Suppressor macrophage treated with lipopolysaccharide for 1 hour (primary cell): Measurements from ENCODE around the gene ARFRP1.
A peak's percentile ranks its signal among the peaks of the same experiment; 100 is the strongest.

Source experiments
- DNase-seq, 3 donors: peaks; one replicate each; pipeline ENCODE4 v3.0.0-alpha.2; 2020 to 2022

The ARFRP1 gene

GRCh38 chr20:63690003-63690897 lies 17.5 kb downstream of the ARFRP1 start:
- no peak for DNase-seq

GRCh38 chr20:63689046-63690002 lies 18.5 kb downstream of the ARFRP1 start:
- DNase-seq, result no peak

- DNase-seq, result no peak
Observed at GRCh38 chr20:63688228-63689045, 19.3 kb downstream of the ARFRP1 start.

GRCh38 chr20:63687419-63688178 lies 20.2 kb downstream of the ARFRP1 start:
- DNase-seq, result no peak

GRCh38 chr20:63686492-63687321 lies 21.1 kb downstream of the ARFRP1 start:
- peak; percentile 95 to 99 (median 97) for DNase-seq

GRCh38 chr20:63686094-63686491 lies 21.7 kb downstream of the ARFRP1 start:
- no peak for DNase-seq

- DNase-seq, result no peak
Observed at GRCh38 chr20:63685269-63686026, 22.3 kb downstream of the ARFRP1 start.

- peak; percentile 64 to 70 (median 67) for DNase-seq
Observed at GRCh38 chr20:63682384-63683139, 25.2 kb downstream of the ARFRP1 start.

- DNase-seq, result no peak
Observed at GRCh38 chr20:63681609-63682142, 26.1 kb downstream of the ARFRP1 start.

GRCh38 chr20:63680857-63681608 lies 26.7 kb downstream of the ARFRP1 start:
- DNase-seq, result no peak

- no peak for DNase-seq
Observed at GRCh38 chr20:63680427-63680826, 27.3 kb downstream of the ARFRP1 start.

- DNase-seq, result no peak
Observed at GRCh38 chr20:63679799-63680305, 27.9 kb downstream of the ARFRP1 start.

GRCh38 chr20:63678667-63679465 lies 28.9 kb downstream of the ARFRP1 start:
- DNase-seq, result no peak

- DNase-seq, result no peak
Observed at GRCh38 chr20:63678071-63678470, 29.7 kb downstream of the ARFRP1 start.

GRCh38 chr20:63675681-63676368 lies 32.0 kb downstream of the ARFRP1 start:
- no peak for DNase-seq

- no peak for DNase-seq
Observed at GRCh38 chr20:63673951-63674350, 33.8 kb downstream of the ARFRP1 start.

- DNase-seq, result no peak
Observed at GRCh38 chr20:63672666-63673065, 35.1 kb downstream of the ARFRP1 start.
